HepG2 (cell line): Measurements from ENCODE around the gene PPP1R18. TPM values are rescaled to one million over a fixed set of nuclear protein-coding genes. Genes with fewer than 3 reads are reported as not detected.

Source experiments
- CSRNP2 ChIP-seq: sonication (generic); formaldehyde crosslinking; conservative IDR thresholded peaks from 2 replicates; pipeline ENCODE4 v1.8.0; 2022; ENCODE audit warnings: low read depth, missing genetic modification reagents
- GATAD1 ChIP-seq: IDR thresholded peaks from 2 replicates; pipeline ENCODE4 v1.6.1; 2016; ENCODE audit warnings: missing genetic modification reagents, missing compliant biosample characterization
- HNF4G ChIP-seq, 2 experiments: sonication (generic) in 1 of 2; formaldehyde crosslinking in 1 of 2; IDR thresholded peaks; 2 replicates each; pipeline versions ENCODE4 v1.4.0 to v1.6.1; 2011 to 2020; ENCODE audit warnings: borderline replicate concordance in 2 of 2, low read depth in 2 of 2, mild to moderate bottlenecking in 2 of 2, low read length in 1 of 2, missing genetic modification reagents in 1 of 2, moderate library complexity in 1 of 2
- JDP2 ChIP-seq: sonication (generic); formaldehyde crosslinking; IDR thresholded peaks from 2 replicates; pipeline ENCODE4 v1.8.1; 2022; ENCODE audit warnings: missing genetic modification reagents, borderline replicate concordance
- MLLT10 ChIP-seq: sonication (generic); formaldehyde crosslinking; IDR thresholded peaks from 2 replicates; pipeline ENCODE4 v1.4.0; 2020; ENCODE audit warnings: missing genetic modification reagents
- MTF2 ChIP-seq: sonication (generic); formaldehyde crosslinking; IDR thresholded peaks from 2 replicates; pipeline ENCODE4 v1.5.0; 2020; ENCODE audit warnings: missing genetic modification reagents, borderline replicate concordance
- PLSCR1 ChIP-seq: sonication (generic); formaldehyde crosslinking; IDR thresholded peaks from 2 replicates; pipeline ENCODE4 v1.5.0; 2020; ENCODE audit warnings: missing genetic modification reagents, mild to moderate bottlenecking, borderline replicate concordance
- PPARG ChIP-seq: conservative IDR thresholded peaks from 2 replicates; pipeline ENCODE4 v1.6.1; 2016; ENCODE audit warnings: missing biosample characterization, missing genetic modification reagents
- REXO4 ChIP-seq: sonication (generic); formaldehyde crosslinking; IDR thresholded peaks from 2 replicates; pipeline ENCODE4 v1.8.0; 2022; ENCODE audit warnings: missing genetic modification reagents, mild to moderate bottlenecking, borderline replicate concordance
- TRIM24 ChIP-seq: sonication (generic); formaldehyde crosslinking; IDR thresholded peaks from 2 replicates; pipeline ENCODE4 v1.8.0; 2022; ENCODE audit warnings: mild to moderate bottlenecking, missing genetic modification reagents
- ZNF253 ChIP-seq: sonication (generic); formaldehyde crosslinking; IDR thresholded peaks from 2 replicates; pipeline ENCODE4 v1.8.0; 2022; ENCODE audit warnings: mild to moderate bottlenecking, missing genetic modification reagents, borderline replicate concordance
- ZNF281 ChIP-seq: sonication (generic); formaldehyde crosslinking; IDR thresholded peaks from 2 replicates; pipeline ENCODE4 v1.4.0; 2020; ENCODE audit warnings: missing genetic modification reagents, borderline replicate concordance
- ZNF710 ChIP-seq: sonication (generic); formaldehyde crosslinking; IDR thresholded peaks from 2 replicates; pipeline ENCODE4 v1.5.0; 2020; ENCODE audit warnings: mild to moderate bottlenecking, missing genetic modification reagents, borderline replicate concordance
- polyA plus RNA-seq, 8 experiments: library from polyadenylated mRNA; depleted of rRNA in 3 of 8; stranded (reverse) in 7 of 8; unstranded in 1 of 8; fragments of >200 nt; fragmentation: Illumina TruSeq in 4 of 8; extraction: Trizol in 4 of 8; gene quantifications; 2 replicates each; pipeline versions ENCODE4 v1.2.1 to v1.2.3, GENCODE V29; 2011 to 2016; ENCODE audit warnings: low read depth in 4 of 8, missing spikeins in 1 of 8, mixed read lengths in 1 of 8; ENCODE audit not compliant: insufficient read depth in 1 of 8
- total RNA-seq, 5 experiments: library from RNA; depleted of rRNA; stranded (reverse); fragments of >200 nt; fragmentation: Illumina TruSeq; extraction: Trizol; gene quantifications; 2 replicates each; pipeline ENCODE4 v1.2.3, GENCODE V29; 2016; ENCODE audit warnings: low read depth in 1 of 5
- TF ChIP-seq, protein P1 (sequence below): sonication (generic); formaldehyde crosslinking; IDR thresholded peaks from 2 replicates; pipeline ENCODE4 v1.5.1; 2020; ENCODE audit warnings: missing genetic modification reagents, mild to moderate bottlenecking, borderline replicate concordance
- TF ChIP-seq, protein P2 (sequence below): sonication (generic); formaldehyde crosslinking; IDR thresholded peaks from 2 replicates; pipeline ENCODE4 v1.4.0; 2020; ENCODE audit warnings: mild to moderate bottlenecking, missing genetic modification reagents
- TF ChIP-seq, protein P3 (sequence below): sonication (generic); formaldehyde crosslinking; IDR thresholded peaks from 2 replicates; pipeline ENCODE4 v1.8.0; 2022; ENCODE audit warnings: mild to moderate bottlenecking, missing genetic modification reagents, moderate library complexity

PPP1R18 gene
- total and polyA plus RNA-seq, 2 of the 13 experiments (the other 11 are each of a cell fraction or from before 2014, with no cell fraction given): 4.9 to 9.2 TPM

DNA sequence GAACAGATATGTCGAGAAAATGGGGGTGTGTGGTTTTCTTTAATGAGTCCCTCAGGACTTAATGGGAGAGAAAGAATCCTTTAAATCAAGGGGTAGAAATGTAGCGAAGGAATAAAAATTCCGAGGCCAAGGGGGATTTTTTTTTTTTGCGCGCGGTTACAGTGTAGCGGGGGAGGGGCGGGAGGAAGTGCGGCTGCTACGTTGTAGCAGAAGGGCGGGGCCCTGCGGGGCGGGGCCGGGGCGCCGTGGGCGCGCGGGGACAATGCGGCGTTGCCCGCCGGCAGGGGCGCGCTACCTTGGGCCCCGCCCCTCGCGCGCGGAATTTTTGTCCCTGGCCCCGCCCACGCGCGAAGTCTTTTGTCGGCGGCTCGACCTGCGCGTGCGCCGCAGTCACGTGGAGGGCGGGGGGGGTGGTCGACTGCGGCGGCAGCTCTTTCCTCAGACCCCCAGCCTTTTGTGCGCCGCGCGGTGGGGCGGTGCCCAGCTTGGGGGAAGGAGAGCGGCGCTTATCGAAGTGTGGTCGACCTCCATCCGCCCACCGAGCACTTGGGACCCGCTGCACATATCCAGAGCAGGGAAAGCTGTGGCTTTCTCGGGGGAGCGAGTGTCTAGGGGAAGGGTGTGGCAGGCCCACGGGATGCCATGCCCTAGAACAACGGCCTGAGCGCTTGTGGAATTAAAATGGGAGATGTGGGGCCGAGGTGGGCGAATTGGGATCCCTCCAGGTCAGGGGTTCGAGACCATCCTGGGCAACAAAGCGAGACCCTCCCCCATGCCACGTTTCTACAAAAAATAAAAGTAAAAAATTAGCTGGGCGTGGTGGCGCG, 35.0 kb upstream of the PPP1R18 start (continued):
- TF ChIP-seq ZNF281 (CRISPR knock-in tag): peak; percentile 81
- no peak for TF ChIP-seq JDP2
- TF ChIP-seq GATAD1 (CRISPR knock-in tag): peak; percentile 76
- TF ChIP-seq ZNF710: 0 out of 2 replicates have a peak, but pooled peaks have one; percentile 55
- TF ChIP-seq, protein P1, sequence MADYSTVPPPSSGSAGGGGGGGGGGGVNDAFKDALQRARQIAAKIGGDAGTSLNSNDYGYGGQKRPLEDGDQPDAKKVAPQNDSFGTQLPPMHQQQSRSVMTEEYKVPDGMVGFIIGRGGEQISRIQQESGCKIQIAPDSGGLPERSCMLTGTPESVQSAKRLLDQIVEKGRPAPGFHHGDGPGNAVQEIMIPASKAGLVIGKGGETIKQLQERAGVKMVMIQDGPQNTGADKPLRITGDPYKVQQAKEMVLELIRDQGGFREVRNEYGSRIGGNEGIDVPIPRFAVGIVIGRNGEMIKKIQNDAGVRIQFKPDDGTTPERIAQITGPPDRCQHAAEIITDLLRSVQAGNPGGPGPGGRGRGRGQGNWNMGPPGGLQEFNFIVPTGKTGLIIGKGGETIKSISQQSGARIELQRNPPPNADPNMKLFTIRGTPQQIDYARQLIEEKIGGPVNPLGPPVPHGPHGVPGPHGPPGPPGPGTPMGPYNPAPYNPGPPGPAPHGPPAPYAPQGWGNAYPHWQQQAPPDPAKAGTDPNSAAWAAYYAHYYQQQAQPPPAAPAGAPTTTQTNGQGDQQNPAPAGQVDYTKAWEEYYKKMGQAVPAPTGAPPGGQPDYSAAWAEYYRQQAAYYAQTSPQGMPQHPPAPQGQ (CRISPR knock-in tag): peak; percentile 19; the same call in 1 of the 2 replicates
- TF ChIP-seq PLSCR1 (CRISPR knock-in tag): no peak
- no peak for TF ChIP-seq PPARG (CRISPR knock-in tag)
- 0 out of 2 replicates have a peak, but pooled peaks have one; percentile 49 for TF ChIP-seq MTF2 (CRISPR knock-in tag)
- TF ChIP-seq HNF4G (IDR thresholded peaks at IDR 0.05; ENCODE audit: borderline replicate concordance, low read depth, low read length): no peak
- no peak for TF ChIP-seq HNF4G (CRISPR knock-in tag; IDR thresholded peaks at IDR 0.05; ENCODE audit: borderline replicate concordance, low read depth)
- no peak for TF ChIP-seq TRIM24 (CRISPR knock-in tag)
- TF ChIP-seq MLLT10 (CRISPR knock-in tag): no peak
- no peak for TF ChIP-seq CSRNP2 (CRISPR knock-in tag)
- TF ChIP-seq, protein P2, sequence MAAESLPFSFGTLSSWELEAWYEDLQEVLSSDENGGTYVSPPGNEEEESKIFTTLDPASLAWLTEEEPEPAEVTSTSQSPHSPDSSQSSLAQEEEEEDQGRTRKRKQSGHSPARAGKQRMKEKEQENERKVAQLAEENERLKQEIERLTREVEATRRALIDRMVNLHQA (CRISPR knock-in tag): no peak
- TF ChIP-seq, protein P3, sequence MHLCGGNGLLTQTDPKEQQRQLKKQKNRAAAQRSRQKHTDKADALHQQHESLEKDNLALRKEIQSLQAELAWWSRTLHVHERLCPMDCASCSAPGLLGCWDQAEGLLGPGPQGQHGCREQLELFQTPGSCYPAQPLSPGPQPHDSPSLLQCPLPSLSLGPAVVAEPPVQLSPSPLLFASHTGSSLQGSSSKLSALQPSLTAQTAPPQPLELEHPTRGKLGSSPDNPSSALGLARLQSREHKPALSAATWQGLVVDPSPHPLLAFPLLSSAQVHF (CRISPR knock-in tag): no peak
- TF ChIP-seq REXO4 (CRISPR knock-in tag): no peak
- TF ChIP-seq ZNF253 (CRISPR knock-in tag): no peak
